Mesodermal cell (in vitro differentiated cells): ENCODE data around the gene COL25A1.
"Not testable (repeated sequence)": the region's sequence is repeated elsewhere in the genome, so short reads cannot be mapped to it uniquely, and the experiment has no call there.

Source experiments
- H3K27ac ChIP-seq: 2 replicates; pipeline ENCODE4 v1.7.0; 2013; ENCODE audit warnings: mild to moderate bottlenecking, low read depth, low read length, moderate library complexity; ENCODE audit not compliant: severe bottlenecking
- H3K36me3 ChIP-seq: 2 replicates; pipeline ENCODE4 v1.7.1; 2013; ENCODE audit warnings: mild to moderate bottlenecking, low read length, moderate library complexity; ENCODE audit not compliant: control insufficient read depth, insufficient read depth
- H3K4me1 ChIP-seq: one replicate; pipeline ENCODE4 v1.7.1; 2013; ENCODE audit warnings: mild to moderate bottlenecking, low read length; ENCODE audit not compliant: insufficient read depth, control insufficient read depth, poor library complexity, severe bottlenecking
- H3K4me3 ChIP-seq: 2 replicates; pipeline ENCODE4 v1.7.0; 2013; ENCODE audit warnings: low read length, control low read depth, mild to moderate bottlenecking; ENCODE audit not compliant: insufficient read depth, poor library complexity, severe bottlenecking; ENCODE audit errors: extremely low read depth
- H3K9me3 ChIP-seq: 2 replicates; pipeline ENCODE4 v1.7.1; 2013; ENCODE audit warnings: mild to moderate bottlenecking, low read length, moderate library complexity; ENCODE audit not compliant: control insufficient read depth
- WGBS, 2 experiments: methylation state at CpG; one replicate each; pipeline ENCODE4 v1.1.5; 2013; ENCODE audit warnings: missing lambda C conversion rate in 2 of 2; ENCODE audit not compliant: insufficient coverage in 2 of 2; 5-methylcytosine and 5-hydroxymethylcytosine counted together

COL25A1 gene

GRCh38 chr4:108881190-108881589 is 421.3 kb downstream of the COL25A1 start:
- H3K36me3 ChIP-seq = no peaks in the 10 kb centered on the region
- WGBS, 2 experiments = 10% methylated on average over 1 of the region's 3 CpGs; no CpG with 5 or more reads in 1 of the 2 experiments
- H3K27ac ChIP-seq = peak overlapping the region; percentile 72
- H3K4me1 ChIP-seq = peaks cover 55% of the 10 kb centered on the region
- no peak overlapping the region for H3K4me3 ChIP-seq
- no peaks in the 10 kb centered on the region for H3K9me3 ChIP-seq

GRCh38 chr4:108878806-108879205 is 423.7 kb downstream of the COL25A1 start:
- no peaks in the 10 kb centered on the region for H3K36me3 ChIP-seq
- H3K4me3 ChIP-seq = no peak overlapping the region
- WGBS, 2 experiments = no CpG with 5 or more reads among the region's 3 CpGs

GRCh38 chr4:108877821-108878220 is 424.6 kb downstream of the COL25A1 start:
- WGBS, 2 experiments = no CpG with 5 or more reads among the region's 2 CpGs
- Histone ChIP-seq H3K4me1 (peaks cover 47% of the 10 kb centered on the region), H3K4me3 (no peak overlapping the region), H3K36me3 (no peaks in the 10 kb centered on the region), H3K27ac (no peak overlapping the region), H3K9me3 (no peaks in the 10 kb centered on the region)

More at GRCh38 chr4:108878806-108879205, 423.7 kb downstream of the COL25A1 start:
- peaks cover 47% of the 10 kb centered on the region for H3K4me1 ChIP-seq
- H3K27ac ChIP-seq = peak overlapping the region; percentile 13
- H3K9me3 ChIP-seq = no peaks in the 10 kb centered on the region

- Histone ChIP-seq H3K36me3 (no peaks in the 10 kb centered on the region), H3K4me1 (peaks cover 28% of the 10 kb centered on the region), H3K4me3 (no peak overlapping the region), H3K27ac (no peak overlapping the region), H3K9me3 (no peaks in the 10 kb centered on the region)
- WGBS, 2 experiments = no CpG with 5 or more reads among the region's 1 CpG
Measured at GRCh38 chr4:108874806-108875205, 427.7 kb downstream of the COL25A1 start.

DNA sequence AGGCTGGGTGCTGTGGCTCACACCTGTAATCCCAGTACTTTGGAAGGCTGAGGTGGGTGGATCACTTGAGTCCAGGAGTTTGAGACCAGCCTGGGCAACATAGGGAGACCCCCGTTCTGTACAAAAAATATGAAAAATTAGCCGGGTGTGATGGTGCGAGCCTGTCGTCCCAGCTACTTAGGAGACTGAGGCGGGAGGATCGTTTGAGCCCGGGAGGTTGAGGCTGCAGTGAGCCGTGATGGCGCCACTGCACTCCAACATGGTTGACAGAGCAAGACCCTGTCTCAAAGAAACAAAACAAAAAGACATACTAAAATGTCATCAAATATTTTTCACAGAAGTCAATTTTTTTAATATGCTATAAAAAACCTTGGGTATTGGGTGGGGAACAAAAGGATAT is 432.5 kb downstream of the COL25A1 start:
- not testable (repeated sequence) for H3K36me3 ChIP-seq, H3K9me3 ChIP-seq, H3K4me3 ChIP-seq, H3K4me1 ChIP-seq, H3K27ac ChIP-seq
- 87 to 97% methylated on average over 8 to 9 of the region's 9 CpGs for WGBS, 2 experiments

GRCh38 chr4:108868606-108869227 is 433.7 kb downstream of the COL25A1 start:
- H3K27ac ChIP-seq = no peak overlapping the region
- H3K36me3 ChIP-seq = no peaks in the 10 kb centered on the region
- no peaks in the 10 kb centered on the region for H3K9me3 ChIP-seq
- 94 to 100% methylated on average over 1 of the region's 1 CpG for WGBS, 2 experiments
- H3K4me1 ChIP-seq = no peaks in the 10 kb centered on the region
- no peak overlapping the region for H3K4me3 ChIP-seq

GRCh38 chr4:108867476-108867875 is 435.0 kb downstream of the COL25A1 start:
- Histone ChIP-seq H3K4me1 (no peaks in the 10 kb centered on the region), H3K4me3 (no peak overlapping the region), H3K9me3 (no peaks in the 10 kb centered on the region), H3K27ac (no peak overlapping the region), H3K36me3 (no peaks in the 10 kb centered on the region)

GRCh38 chr4:108861334-108861733 is 441.1 kb downstream of the COL25A1 start:
- WGBS, 2 experiments = no CpG with 5 or more reads among the region's 2 CpGs
- Histone ChIP-seq H3K27ac (no peak overlapping the region), H3K9me3 (no peaks in the 10 kb centered on the region), H3K36me3 (no peaks in the 10 kb centered on the region), H3K4me3 (no peak overlapping the region), H3K4me1 (peaks cover 7% of the 10 kb centered on the region)

DNA sequence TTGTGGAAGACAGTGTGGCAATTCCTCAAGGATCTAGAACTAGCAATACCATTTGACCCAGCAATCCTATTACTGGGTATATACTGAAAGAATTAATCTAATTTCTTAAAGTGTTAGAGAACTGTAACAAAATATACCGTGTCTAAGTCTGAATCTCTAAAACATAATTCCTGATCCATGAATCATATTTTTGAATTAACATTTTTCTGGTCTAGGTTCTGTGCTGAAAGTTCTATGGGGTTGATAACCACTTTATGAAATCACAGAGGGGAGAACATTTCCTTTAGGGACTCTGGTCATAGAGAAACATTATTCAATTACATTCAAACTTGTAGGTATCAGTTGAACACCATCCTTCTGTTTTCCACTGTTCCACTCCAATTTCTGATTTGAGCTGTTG is 447.7 kb downstream of the COL25A1 start:
- Histone ChIP-seq H3K4me3 (no peak overlapping the region), H3K9me3 (no peaks in the 10 kb centered on the region), H3K36me3 (no peaks in the 10 kb centered on the region), H3K27ac (no peak overlapping the region), H3K4me1 (peaks cover 7% of the 10 kb centered on the region)
- no CpG with 5 or more reads among the region's 1 CpG for WGBS, 2 experiments

GRCh38 chr4:108852691-108853090 is 449.8 kb downstream of the COL25A1 start:
- H3K4me3 ChIP-seq = no peak overlapping the region
- H3K27ac ChIP-seq = no peak overlapping the region
- no peaks in the 10 kb centered on the region for H3K36me3 ChIP-seq
- no CpG with 5 or more reads among the region's 1 CpG for WGBS, 2 experiments
- no peaks in the 10 kb centered on the region for H3K4me1 ChIP-seq
- H3K9me3 ChIP-seq = no peaks in the 10 kb centered on the region

GRCh38 chr4:108851366-108851765 is 451.1 kb downstream of the COL25A1 start:
- no peaks in the 10 kb centered on the region for H3K4me1 ChIP-seq
- H3K4me3 ChIP-seq = no peak overlapping the region
- no peaks in the 10 kb centered on the region for H3K36me3 ChIP-seq
- 100% methylated on average over 1 of the region's 2 CpGs; no CpG with 5 or more reads in 1 of the 2 experiments for WGBS, 2 experiments
- no peak overlapping the region for H3K27ac ChIP-seq
- H3K9me3 ChIP-seq = no peaks in the 10 kb centered on the region
